SU-DHL-6 (cell line): ENCODE data around the gene ZDHHC8.

ENCODE experiments used
- CTCF ChIP-seq: fragments of 200-600 bp; sonication (generic); IDR thresholded peaks from one replicate; pipeline ENCODE4 v1.5.1; 2017; ENCODE audit warnings: antibody characterized with exemption, mild to moderate bottlenecking, low read length, moderate library complexity; ENCODE audit not compliant: insufficient read depth, poor library complexity, severe bottlenecking
- EZH2phosphoT487 ChIP-seq: fragments of 200-600 bp; sonication (generic), shearing (Covaris generic); conservative IDR thresholded peaks from 2 replicates; pipeline ENCODE4 v1.6.1; 2018; ENCODE audit warnings: mild to moderate bottlenecking, antibody characterized with exemption, low read length, moderate library complexity, mixed read lengths

- TF ChIP-seq EZH2phosphoT487 (no peak), CTCF (no peak)
These were observed 24.8 kb upstream of the ZDHHC8 start for GRCh38 chr22:20106849-20107237.
